Osteocyte (in vitro differentiated cells): ENCODE results near the gene OTOP1. TPM values are rescaled to one million over a fixed set of nuclear protein-coding genes. Genes with fewer than 3 reads are reported as not detected.

ENCODE experiments used
- DNase-seq: peaks from one replicate; pipeline ENCODE4 v3.0.0; 2021; ENCODE audit warnings: mixed read lengths; ENCODE audit not compliant: unreplicated experiment; ENCODE audit errors: extremely low spot score
- H3K27ac Mint-ChIP-seq: one replicate; pipeline ENCODE4 v1.8.0; 2021; ENCODE audit warnings: mild to moderate bottlenecking, mixed read lengths; ENCODE audit not compliant: unreplicated experiment
- H3K27me3 Mint-ChIP-seq: one replicate; pipeline ENCODE4 v1.8.0; 2021; ENCODE audit warnings: mixed read lengths; ENCODE audit not compliant: unreplicated experiment
- H3K36me3 Mint-ChIP-seq: one replicate; pipeline ENCODE4 v1.8.0; 2021; ENCODE audit warnings: mixed read lengths; ENCODE audit not compliant: unreplicated experiment
- H3K4me1 Mint-ChIP-seq: one replicate; pipeline ENCODE4 v1.8.0; 2021; ENCODE audit warnings: mixed read lengths; ENCODE audit not compliant: unreplicated experiment
- H3K4me3 Mint-ChIP-seq: one replicate; pipeline ENCODE4 v1.8.0; 2021; ENCODE audit warnings: mild to moderate bottlenecking, moderate library complexity, mixed read lengths; ENCODE audit not compliant: unreplicated experiment
- H3K9me3 Mint-ChIP-seq: one replicate; pipeline ENCODE4 v1.8.0; 2021; ENCODE audit warnings: mixed read lengths; ENCODE audit not compliant: unreplicated experiment
- total RNA-seq: library from RNA; stranded (reverse); gene quantifications from 2 replicates; pipeline ENCODE4 v1.2.1, GENCODE V29; 2021
- TF ChIP-seq, protein P1 (sequence below): fragments of 200-600 bp; sonication (generic); IDR thresholded peaks from 2 replicates; pipeline ENCODE4 v1.5.0; 2021; ENCODE audit warnings: antibody characterized with exemption, mild to moderate bottlenecking, moderate library complexity

Gene OTOP1
- total RNA-seq, 1 donor from 2014 or later, result not detected

DNA sequence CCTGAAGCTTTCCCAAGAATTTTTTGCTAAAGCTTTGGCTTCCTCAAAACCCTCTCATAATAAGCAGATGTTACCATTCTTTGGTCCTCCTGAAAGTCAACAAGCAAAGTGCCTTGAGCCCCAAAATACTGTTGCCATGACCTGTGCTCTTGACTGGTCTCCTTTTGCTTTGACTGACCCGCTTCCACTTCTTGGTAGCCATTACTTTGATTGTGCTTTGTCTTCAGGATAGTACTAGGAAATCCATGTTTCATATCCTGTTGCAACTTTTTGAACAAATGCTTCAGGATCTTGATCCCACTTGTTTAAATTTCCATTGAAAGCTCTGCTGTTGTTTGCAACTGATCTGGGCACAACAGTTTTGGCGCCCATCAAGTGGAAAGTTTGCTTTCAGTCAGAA is 6.9 kb upstream of the OTOP1 start:
- no peak for DNase-seq
- Mint-ChIP-seq H3K27ac (no peak overlapping the region), H3K27me3 (no peaks in the 10 kb centered on the region), H3K4me3 (no peak overlapping the region), H3K9me3 (peaks cover 15% of the 10 kb centered on the region), H3K4me1 (no peaks in the 10 kb centered on the region), H3K36me3 (peaks cover 31% of the 10 kb centered on the region)
- TF ChIP-seq, protein P1, sequence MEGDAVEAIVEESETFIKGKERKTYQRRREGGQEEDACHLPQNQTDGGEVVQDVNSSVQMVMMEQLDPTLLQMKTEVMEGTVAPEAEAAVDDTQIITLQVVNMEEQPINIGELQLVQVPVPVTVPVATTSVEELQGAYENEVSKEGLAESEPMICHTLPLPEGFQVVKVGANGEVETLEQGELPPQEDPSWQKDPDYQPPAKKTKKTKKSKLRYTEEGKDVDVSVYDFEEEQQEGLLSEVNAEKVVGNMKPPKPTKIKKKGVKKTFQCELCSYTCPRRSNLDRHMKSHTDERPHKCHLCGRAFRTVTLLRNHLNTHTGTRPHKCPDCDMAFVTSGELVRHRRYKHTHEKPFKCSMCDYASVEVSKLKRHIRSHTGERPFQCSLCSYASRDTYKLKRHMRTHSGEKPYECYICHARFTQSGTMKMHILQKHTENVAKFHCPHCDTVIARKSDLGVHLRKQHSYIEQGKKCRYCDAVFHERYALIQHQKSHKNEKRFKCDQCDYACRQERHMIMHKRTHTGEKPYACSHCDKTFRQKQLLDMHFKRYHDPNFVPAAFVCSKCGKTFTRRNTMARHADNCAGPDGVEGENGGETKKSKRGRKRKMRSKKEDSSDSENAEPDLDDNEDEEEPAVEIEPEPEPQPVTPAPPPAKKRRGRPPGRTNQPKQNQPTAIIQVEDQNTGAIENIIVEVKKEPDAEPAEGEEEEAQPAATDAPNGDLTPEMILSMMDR, result no peak

DNA sequence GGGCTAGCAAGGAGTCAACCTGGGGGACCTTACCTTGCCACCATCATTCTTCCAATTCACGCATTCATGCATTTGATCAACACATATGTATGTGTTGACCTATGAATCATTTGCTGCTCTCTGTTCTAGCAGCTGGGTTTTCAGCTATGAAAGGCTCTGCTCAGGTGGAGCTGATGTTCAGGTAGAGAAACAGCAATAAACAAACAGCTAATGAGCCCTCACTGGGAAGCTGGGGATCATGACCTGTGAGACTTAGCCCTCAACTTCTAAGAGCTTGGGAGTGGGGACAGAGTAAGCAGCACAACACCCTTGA is 1.6 kb upstream of the OTOP1 start:
- peaks cover 4% of the 10 kb centered on the region for H3K36me3 Mint-ChIP-seq
- peaks cover 34% of the 10 kb centered on the region for H3K27me3 Mint-ChIP-seq
- H3K4me1 Mint-ChIP-seq, result no peaks in the 10 kb centered on the region
- DNase-seq, result no peak
- H3K27ac Mint-ChIP-seq, result no peak overlapping the region
- peaks cover 8% of the 10 kb centered on the region for H3K9me3 Mint-ChIP-seq
- no peak overlapping the region for H3K4me3 Mint-ChIP-seq
- TF ChIP-seq, protein P1, result no peak

DNA sequence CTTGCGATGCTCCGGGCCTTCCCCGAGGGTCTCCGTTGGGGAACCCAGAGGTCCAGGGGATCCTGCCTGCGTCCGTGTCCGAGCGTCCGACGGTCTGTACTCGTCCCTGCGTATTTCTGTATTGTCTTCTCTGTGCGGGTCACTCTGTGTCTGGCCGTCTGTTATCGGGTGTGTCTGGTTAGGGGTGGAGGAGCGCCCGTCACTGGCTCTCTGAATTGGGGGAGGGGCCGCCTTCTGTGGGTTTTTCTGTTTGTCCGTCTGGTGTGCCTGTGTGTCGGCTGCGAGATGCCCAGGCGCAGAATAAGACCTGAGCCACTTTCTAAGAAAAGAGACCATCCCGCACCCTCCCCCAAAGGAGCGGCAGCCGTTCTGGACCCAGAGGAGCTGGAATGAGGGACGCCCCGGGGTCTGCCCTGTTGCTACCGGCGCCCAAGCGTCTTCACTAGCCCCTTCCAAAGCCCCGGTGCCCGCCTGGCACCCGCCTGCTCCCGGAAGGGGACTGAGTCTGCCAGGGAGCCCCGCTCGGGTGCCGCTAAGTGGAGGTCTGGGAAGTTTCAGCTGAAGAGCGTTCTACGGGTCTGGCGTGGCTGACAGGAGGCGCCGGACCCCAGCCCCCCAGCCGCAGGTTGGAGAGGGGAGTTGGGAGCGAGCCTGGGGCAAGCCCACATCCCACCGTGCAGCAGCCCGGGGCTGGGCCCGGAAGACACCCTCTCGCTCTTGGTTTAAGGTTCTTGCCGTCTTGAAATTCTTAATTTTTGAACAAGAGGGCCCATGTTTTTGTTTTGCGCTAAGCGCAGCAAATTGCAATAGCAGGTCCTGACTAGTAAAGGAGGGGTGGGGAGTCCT is 1.0 kb upstream of the OTOP1 start:
- peaks cover 2% of the 10 kb centered on the region for H3K9me3 Mint-ChIP-seq
- H3K27me3 Mint-ChIP-seq, result peaks cover 37% of the 10 kb centered on the region
- H3K4me1 Mint-ChIP-seq, result no peaks in the 10 kb centered on the region
- H3K36me3 Mint-ChIP-seq, result peaks cover 4% of the 10 kb centered on the region
- H3K27ac Mint-ChIP-seq, result no peak overlapping the region
- TF ChIP-seq, protein P1, result no peak
- DNase-seq, result no peak
- no peak overlapping the region for H3K4me3 Mint-ChIP-seq

DNA sequence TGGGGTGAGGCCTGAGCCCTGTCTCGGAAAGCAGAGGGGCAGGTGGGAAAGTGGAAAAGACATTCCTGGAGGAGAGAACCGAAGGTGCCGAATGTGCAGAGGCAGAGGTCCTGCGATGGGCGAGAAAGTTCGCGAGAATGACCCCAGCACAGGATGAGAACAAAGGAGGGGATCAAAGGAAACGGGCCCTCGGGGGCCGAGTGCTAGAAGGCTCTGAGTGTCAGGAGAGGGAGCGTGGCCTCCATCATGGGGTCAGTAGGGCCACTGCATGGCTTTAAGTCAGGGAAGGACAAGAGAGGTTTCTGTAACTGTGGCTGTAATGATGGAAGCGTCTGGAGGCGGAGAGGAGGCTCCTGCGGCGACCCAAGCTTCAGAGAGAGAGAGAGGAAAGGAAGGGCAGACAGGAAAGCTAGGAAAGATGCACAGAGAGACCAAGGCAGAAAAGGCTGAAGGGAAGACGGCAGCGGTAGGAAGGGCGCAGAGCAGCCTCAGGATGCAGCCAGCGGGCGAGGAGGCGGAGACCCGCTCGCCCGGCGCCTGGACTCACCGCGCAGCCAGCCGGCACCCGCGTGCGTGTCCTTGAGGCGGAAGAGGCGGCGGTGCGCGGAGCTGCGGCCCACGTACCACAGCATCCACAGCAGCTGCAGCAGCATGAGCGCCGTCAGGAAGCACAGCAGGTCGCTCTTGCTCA is 669 bp downstream of the OTOP1 start:
- Mint-ChIP-seq H3K9me3 (no peaks in the 10 kb centered on the region), H3K4me1 (no peaks in the 10 kb centered on the region), H3K36me3 (peaks cover 4% of the 10 kb centered on the region), H3K27ac (no peak overlapping the region), H3K4me3 (no peak overlapping the region), H3K27me3 (peaks cover 48% of the 10 kb centered on the region)
- DNase-seq, result no peak
- TF ChIP-seq, protein P1, result no peak

DNA sequence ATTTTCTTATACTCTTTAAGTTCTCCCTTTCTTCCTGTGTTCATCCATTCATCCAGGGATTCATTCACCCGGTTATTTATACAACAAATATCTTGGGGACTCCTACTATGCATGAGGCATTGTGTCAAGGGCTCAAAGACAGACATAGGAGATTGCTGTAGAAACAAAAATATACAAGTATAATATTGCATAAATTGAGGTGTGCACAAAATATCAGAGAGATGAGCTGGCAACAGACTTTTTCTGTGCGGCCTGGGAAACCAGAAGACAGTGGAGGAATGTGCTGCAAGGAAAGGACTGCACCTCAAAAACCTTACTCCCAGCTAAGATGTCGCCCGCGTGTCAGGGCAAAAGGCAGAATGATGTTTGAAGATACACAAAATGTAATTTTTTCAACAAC is 9.6 kb downstream of the OTOP1 start:
- Mint-ChIP-seq H3K4me1 (peaks cover 5% of the 10 kb centered on the region), H3K27me3 (peaks cover 18% of the 10 kb centered on the region), H3K36me3 (no peaks in the 10 kb centered on the region), H3K9me3 (no peaks in the 10 kb centered on the region), H3K4me3 (no peak overlapping the region), H3K27ac (no peak overlapping the region)
- TF ChIP-seq, protein P1, result no peak
- DNase-seq, result no peak
